ENCODE results near the gene FGD2. TPM values are rescaled to one million over a fixed set of nuclear protein-coding genes. Genes with fewer than 3 reads are reported as not detected.

The FGD2 gene
- total RNA-seq, 1 donor from 2014 or later = not detected

GRCh38 chr6:37020381-37020780 is 14.9 kb downstream of the FGD2 start:
- Mint-ChIP-seq H3K4me3 (ENCODE audit: unreplicated experiment) (no peak overlapping the region), H3K27me3 (ENCODE audit: unreplicated experiment) (peaks cover 2% of the 10 kb centered on the region), H3K4me1 (ENCODE audit: low read depth, unreplicated experiment) (peaks cover 8% of the 10 kb centered on the region), H3K27ac (ENCODE audit: unreplicated experiment) (no peak overlapping the region), H3K36me3 (ENCODE audit: unreplicated experiment) (no peaks in the 10 kb centered on the region), H3K9me3 (ENCODE audit: unreplicated experiment) (peaks cover 6% of the 10 kb centered on the region)
- TF ChIP-seq, protein P1, sequence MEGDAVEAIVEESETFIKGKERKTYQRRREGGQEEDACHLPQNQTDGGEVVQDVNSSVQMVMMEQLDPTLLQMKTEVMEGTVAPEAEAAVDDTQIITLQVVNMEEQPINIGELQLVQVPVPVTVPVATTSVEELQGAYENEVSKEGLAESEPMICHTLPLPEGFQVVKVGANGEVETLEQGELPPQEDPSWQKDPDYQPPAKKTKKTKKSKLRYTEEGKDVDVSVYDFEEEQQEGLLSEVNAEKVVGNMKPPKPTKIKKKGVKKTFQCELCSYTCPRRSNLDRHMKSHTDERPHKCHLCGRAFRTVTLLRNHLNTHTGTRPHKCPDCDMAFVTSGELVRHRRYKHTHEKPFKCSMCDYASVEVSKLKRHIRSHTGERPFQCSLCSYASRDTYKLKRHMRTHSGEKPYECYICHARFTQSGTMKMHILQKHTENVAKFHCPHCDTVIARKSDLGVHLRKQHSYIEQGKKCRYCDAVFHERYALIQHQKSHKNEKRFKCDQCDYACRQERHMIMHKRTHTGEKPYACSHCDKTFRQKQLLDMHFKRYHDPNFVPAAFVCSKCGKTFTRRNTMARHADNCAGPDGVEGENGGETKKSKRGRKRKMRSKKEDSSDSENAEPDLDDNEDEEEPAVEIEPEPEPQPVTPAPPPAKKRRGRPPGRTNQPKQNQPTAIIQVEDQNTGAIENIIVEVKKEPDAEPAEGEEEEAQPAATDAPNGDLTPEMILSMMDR (IDR thresholded peaks at IDR 0.05; ENCODE audit: partially characterized antibody, unreplicated experiment) = no peak
- DNase-seq = no peak

- Mint-ChIP-seq H3K27me3 (ENCODE audit: unreplicated experiment) (peaks cover 2% of the 10 kb centered on the region), H3K27ac (ENCODE audit: unreplicated experiment) (no peak overlapping the region), H3K36me3 (ENCODE audit: unreplicated experiment) (no peaks in the 10 kb centered on the region), H3K4me3 (ENCODE audit: unreplicated experiment) (no peak overlapping the region), H3K4me1 (ENCODE audit: low read depth, unreplicated experiment) (peaks cover 8% of the 10 kb centered on the region), H3K9me3 (ENCODE audit: unreplicated experiment) (peaks cover 6% of the 10 kb centered on the region)
- TF ChIP-seq, protein P1 (IDR thresholded peaks at IDR 0.05; ENCODE audit: partially characterized antibody, unreplicated experiment) = no peak
- no peak for DNase-seq
Observed at GRCh38 chr6:37020812-37021211, 15.4 kb downstream of the FGD2 start.

- no peak overlapping the region for H3K27ac Mint-ChIP-seq (ENCODE audit: unreplicated experiment)
- peaks cover 2% of the 10 kb centered on the region for H3K27me3 Mint-ChIP-seq (ENCODE audit: unreplicated experiment)
- no peak for DNase-seq
- peaks cover 6% of the 10 kb centered on the region for H3K9me3 Mint-ChIP-seq (ENCODE audit: unreplicated experiment)
- no peaks in the 10 kb centered on the region for H3K36me3 Mint-ChIP-seq (ENCODE audit: unreplicated experiment)
- TF ChIP-seq, protein P1 (IDR thresholded peaks at IDR 0.05; ENCODE audit: partially characterized antibody, unreplicated experiment) = no peak
- H3K4me1 Mint-ChIP-seq (ENCODE audit: low read depth, unreplicated experiment) = peaks cover 8% of the 10 kb centered on the region
- H3K4me3 Mint-ChIP-seq (ENCODE audit: unreplicated experiment) = no peak overlapping the region
Observed at GRCh38 chr6:37021356-37022129, 16.1 kb downstream of the FGD2 start.

DNA sequence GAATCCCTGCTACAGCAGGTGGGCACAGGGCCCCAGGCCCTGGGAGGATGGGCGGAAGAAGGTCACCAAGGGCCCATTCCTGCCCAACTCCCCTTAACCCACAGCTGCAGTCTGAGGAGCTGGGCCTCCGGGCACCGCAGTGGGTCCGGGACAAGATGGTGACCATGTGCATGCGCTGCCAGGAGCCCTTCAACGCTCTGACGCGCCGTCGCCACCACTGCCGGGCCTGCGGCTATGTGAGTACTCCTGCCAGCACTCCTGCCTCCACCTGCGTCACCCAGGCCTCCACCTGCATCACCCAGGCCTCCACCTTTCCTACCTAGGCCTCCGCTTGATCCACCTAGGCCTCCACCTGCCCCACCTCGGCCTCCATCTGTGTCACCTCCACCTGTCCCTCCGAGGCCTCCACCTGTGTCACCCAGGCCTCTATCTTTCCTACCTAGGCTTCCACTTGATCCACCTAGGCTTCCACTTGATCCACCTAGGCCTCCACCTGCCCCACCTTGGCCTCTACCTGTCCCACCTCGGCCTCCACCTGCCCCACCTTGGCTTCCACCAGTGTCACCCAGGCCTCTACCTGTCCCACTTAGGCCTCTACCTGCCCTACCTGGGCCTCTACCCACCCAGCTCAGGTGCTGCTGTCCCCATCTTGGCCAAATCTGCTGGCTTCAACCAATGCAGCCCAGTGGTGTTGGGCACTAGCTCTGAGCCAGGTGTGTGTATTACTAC is 16.8 kb downstream of the FGD2 start:
- H3K4me1 Mint-ChIP-seq (ENCODE audit: low read depth, unreplicated experiment) = peaks cover 4% of the 10 kb centered on the region
- H3K27ac Mint-ChIP-seq (ENCODE audit: unreplicated experiment) = no peak overlapping the region
- DNase-seq = no peak
- no peak overlapping the region for H3K4me3 Mint-ChIP-seq (ENCODE audit: unreplicated experiment)
- H3K9me3 Mint-ChIP-seq (ENCODE audit: unreplicated experiment) = peaks cover 6% of the 10 kb centered on the region
- H3K27me3 Mint-ChIP-seq (ENCODE audit: unreplicated experiment) = peaks cover 2% of the 10 kb centered on the region
- H3K36me3 Mint-ChIP-seq (ENCODE audit: unreplicated experiment) = no peaks in the 10 kb centered on the region
- TF ChIP-seq, protein P1 (IDR thresholded peaks at IDR 0.05; ENCODE audit: partially characterized antibody, unreplicated experiment) = no peak

Measured in glutamatergic neuron (in vitro differentiated cells).